Measurements from ENCODE around the gene ALKBH5. TPM values are rescaled to one million over a fixed set of nuclear protein-coding genes. Genes with fewer than 3 reads are reported as not detected.

ALKBH5 gene
- total RNA-seq, 4 donors from 2014 or later = 67.1 to 92.7 (median 73.2) TPM

DNA sequence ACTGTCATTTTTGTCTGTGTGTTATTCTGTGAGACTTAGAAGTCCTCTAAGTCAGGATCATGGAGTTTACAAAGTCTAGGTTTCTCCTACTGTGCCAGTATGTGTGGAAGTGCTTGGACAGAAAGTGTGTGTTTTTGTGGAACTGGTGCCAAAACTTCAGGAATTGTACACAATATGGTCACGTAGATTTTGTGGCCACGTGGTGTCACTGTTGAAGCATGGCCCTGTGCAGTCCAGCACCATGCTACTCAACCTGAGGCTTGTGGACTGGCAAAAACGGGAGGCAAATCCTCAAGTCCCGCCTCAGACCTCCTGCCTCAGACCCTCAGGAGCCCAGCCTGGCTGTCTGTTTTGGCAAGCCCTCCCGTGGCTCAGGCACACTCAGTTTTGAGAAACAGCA, 16.7 kb upstream of the ALKBH5 start:
- H3K27me3 ChIP-seq = no peaks in the 10 kb centered on the region
- WGBS = 84% methylated on average over 5 of the region's 5 CpGs

DNA sequence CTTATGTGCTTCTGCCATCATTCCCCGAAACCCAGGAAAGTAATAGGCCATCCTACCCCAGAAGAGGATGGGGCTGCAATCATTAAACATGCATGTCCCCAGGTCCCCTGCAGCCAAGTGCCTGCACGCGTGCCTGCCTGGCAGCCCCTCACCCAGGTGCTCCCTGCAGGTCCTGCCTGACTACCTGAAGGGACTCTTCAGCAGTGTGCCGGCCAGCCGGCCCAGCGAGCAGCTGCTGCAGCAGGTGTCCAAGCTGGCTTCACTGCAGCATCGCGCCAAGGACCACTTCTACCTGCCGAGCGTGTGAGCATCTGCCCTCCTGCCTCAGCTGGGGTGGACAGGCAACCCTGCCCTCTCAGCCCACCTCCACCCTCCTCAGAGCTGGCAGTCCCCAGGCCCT, 16.2 kb upstream of the ALKBH5 start:
- TF ChIP-seq POLR2A (IDR thresholded peaks at IDR 0.05) (no peak), POLR2AphosphoS5 (IDR thresholded peaks at IDR 0.05) (no peak), EP300 (IDR thresholded peaks at IDR 0.05) (no peak)
- TF ChIP-seq, protein P1, sequence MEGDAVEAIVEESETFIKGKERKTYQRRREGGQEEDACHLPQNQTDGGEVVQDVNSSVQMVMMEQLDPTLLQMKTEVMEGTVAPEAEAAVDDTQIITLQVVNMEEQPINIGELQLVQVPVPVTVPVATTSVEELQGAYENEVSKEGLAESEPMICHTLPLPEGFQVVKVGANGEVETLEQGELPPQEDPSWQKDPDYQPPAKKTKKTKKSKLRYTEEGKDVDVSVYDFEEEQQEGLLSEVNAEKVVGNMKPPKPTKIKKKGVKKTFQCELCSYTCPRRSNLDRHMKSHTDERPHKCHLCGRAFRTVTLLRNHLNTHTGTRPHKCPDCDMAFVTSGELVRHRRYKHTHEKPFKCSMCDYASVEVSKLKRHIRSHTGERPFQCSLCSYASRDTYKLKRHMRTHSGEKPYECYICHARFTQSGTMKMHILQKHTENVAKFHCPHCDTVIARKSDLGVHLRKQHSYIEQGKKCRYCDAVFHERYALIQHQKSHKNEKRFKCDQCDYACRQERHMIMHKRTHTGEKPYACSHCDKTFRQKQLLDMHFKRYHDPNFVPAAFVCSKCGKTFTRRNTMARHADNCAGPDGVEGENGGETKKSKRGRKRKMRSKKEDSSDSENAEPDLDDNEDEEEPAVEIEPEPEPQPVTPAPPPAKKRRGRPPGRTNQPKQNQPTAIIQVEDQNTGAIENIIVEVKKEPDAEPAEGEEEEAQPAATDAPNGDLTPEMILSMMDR (IDR thresholded peaks at IDR 0.05) = no peak
- H3K36me3 ChIP-seq = no peaks in the 10 kb centered on the region
- H3K9me3 ChIP-seq = no peaks in the 10 kb centered on the region
- no peaks in the 10 kb centered on the region for H3K27me3 ChIP-seq
- 92% methylated on average over 4 of the region's 10 CpGs for WGBS
- no peaks in the 10 kb centered on the region for H3K4me1 ChIP-seq
- H3K27ac ChIP-seq = no peak overlapping the region
- no peak for DNase-seq (ENCODE audit: low spot score in 2 of 2)
- no peak overlapping the region for H3K4me3 ChIP-seq

More for the DNA sequence above, 16.7 kb upstream of the ALKBH5 start:
- Histone ChIP-seq H3K4me1 (no peaks in the 10 kb centered on the region), H3K9me3 (no peaks in the 10 kb centered on the region), H3K36me3 (no peaks in the 10 kb centered on the region), H3K27ac (no peak overlapping the region), H3K4me3 (no peak overlapping the region)
- DNase-seq (ENCODE audit: low spot score in 2 of 2) = no peak
- TF ChIP-seq EP300 (IDR thresholded peaks at IDR 0.05) (no peak), POLR2A (IDR thresholded peaks at IDR 0.05) (no peak), POLR2AphosphoS5 (IDR thresholded peaks at IDR 0.05) (no peak)
- TF ChIP-seq, protein P1 (IDR thresholded peaks at IDR 0.05) = no peak

DNA sequence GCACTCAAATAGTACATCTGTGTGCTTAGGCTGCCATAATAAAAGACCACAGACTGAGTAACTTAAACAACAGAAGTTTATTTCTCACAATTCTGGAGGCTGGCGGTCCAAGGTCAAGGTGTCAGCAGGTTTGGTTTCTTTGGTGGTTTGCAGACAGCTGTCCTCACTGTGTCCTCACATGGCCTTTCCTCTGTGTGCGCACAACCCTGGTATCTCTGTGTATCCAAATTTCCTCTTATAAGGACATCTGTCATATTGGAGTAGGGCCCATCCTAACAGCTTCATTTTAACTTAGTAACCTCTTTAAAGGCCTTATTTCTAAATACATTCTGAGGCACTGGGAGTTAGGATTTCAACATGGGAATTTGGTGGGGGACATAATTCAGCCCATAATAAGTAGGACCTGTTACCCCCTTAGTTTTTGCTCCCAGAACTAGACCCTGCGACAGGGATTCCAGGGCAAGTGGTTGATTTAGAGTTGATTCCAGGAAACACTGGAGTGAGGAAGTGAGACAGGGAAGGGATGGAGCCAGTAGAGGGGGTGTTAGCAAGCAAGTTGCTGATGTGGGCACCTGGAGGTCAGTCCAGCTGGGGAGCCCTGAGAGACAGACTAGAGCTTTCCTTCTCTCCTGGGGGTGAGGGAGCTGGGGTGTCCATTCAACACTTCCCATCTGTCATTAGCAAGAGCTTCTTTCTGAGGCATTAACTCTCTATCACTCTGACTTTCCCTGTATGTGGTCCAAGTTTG, 10.9 kb upstream of the ALKBH5 start:
- H3K4me1 ChIP-seq = no peaks in the 10 kb centered on the region
- no peaks in the 10 kb centered on the region for H3K27me3 ChIP-seq
- no peak for DNase-seq (ENCODE audit: low spot score in 2 of 2)
- H3K4me3 ChIP-seq = no peak overlapping the region
- TF ChIP-seq, protein P1 (IDR thresholded peaks at IDR 0.05) = no peak
- TF ChIP-seq POLR2AphosphoS5 (IDR thresholded peaks at IDR 0.05) (no peak), POLR2A (IDR thresholded peaks at IDR 0.05) (no peak), EP300 (IDR thresholded peaks at IDR 0.05) (no peak)
- H3K36me3 ChIP-seq = no peaks in the 10 kb centered on the region
- H3K9me3 ChIP-seq = no peaks in the 10 kb centered on the region
- 91% methylated on average over 3 of the region's 3 CpGs for WGBS
- H3K27ac ChIP-seq = no peak overlapping the region

DNA sequence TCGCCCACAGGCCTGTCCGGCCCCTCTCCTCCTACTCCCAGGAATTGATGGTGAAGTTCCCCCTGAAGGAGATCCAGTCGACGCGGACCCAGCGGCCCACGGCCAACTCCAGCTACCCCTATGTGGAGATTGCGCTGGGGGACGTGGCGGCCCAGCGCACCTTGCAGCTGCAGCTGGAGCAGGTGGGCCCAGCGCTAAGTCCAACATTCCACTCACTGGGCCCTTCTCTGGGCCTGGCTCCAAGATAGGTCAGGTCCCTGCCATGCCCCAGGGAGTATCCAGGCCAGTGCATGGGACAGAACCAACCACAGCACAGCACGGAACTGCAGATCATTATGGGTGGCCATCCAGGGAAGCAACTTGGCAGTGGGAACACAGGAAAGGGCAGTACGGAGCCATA, 9.9 kb upstream of the ALKBH5 start:
- TF ChIP-seq POLR2A (IDR thresholded peaks at IDR 0.05) (no peak), POLR2AphosphoS5 (IDR thresholded peaks at IDR 0.05) (no peak), EP300 (IDR thresholded peaks at IDR 0.05) (no peak)
- TF ChIP-seq, protein P1 (IDR thresholded peaks at IDR 0.05) = no peak
- H3K27ac ChIP-seq = no peak overlapping the region
- H3K27me3 ChIP-seq = no peaks in the 10 kb centered on the region
- H3K9me3 ChIP-seq = no peaks in the 10 kb centered on the region
- H3K4me3 ChIP-seq = no peak overlapping the region
- no peak for DNase-seq (ENCODE audit: low spot score in 2 of 2)
- 92% methylated on average over 9 of the region's 14 CpGs for WGBS
- H3K4me1 ChIP-seq = no peaks in the 10 kb centered on the region
- H3K36me3 ChIP-seq = no peaks in the 10 kb centered on the region

DNA sequence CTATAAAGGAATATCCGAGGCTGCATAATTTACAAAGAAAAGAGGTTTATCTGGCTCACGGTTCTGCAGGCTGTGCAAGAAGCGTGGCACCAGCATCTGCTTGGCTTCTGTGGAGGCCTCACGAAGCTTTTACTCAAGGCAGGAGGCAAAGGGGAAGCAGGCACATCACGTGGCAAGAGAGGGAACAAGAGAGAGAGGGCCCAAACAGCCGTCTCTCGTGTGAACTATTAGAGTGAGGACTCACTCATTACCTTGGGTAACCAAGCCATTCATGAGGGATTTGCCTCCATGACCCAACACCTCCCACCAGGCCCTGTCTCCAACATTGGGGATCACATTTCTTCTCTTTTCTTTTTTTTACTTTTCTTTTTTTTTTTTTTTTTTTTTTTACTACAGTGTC, 7.5 kb upstream of the ALKBH5 start:
- H3K36me3 ChIP-seq = no peaks in the 10 kb centered on the region
- 77% methylated on average over 7 of the region's 7 CpGs for WGBS
- TF ChIP-seq, protein P1 (IDR thresholded peaks at IDR 0.05) = no peak
- TF ChIP-seq EP300 (IDR thresholded peaks at IDR 0.05) (no peak), POLR2A (IDR thresholded peaks at IDR 0.05) (no peak), POLR2AphosphoS5 (IDR thresholded peaks at IDR 0.05) (no peak)
- no peak overlapping the region for H3K4me3 ChIP-seq
- no peak for DNase-seq (ENCODE audit: low spot score in 2 of 2)
- H3K4me1 ChIP-seq = peaks cover 2% of the 10 kb centered on the region
- H3K27ac ChIP-seq = no peak overlapping the region
- H3K9me3 ChIP-seq = no peaks in the 10 kb centered on the region
- H3K27me3 ChIP-seq = no peaks in the 10 kb centered on the region
